WERI-Rb-1 (cell line): ENCODE data around the gene EXTL1.

Experiments used
- DNase-seq: peaks from one replicate; pipeline ENCODE4 v3.0.0-alpha.2; 2020
- H3K27ac ChIP-seq: fragments of 250-450 bp; sonication (Bioruptor Pico); 2 replicates; pipeline ENCODE4 v1.5.1; 2020; ENCODE audit warnings: mild to moderate bottlenecking, moderate library complexity
- H3K27me3 ChIP-seq: fragments of 250-450 bp; sonication (Bioruptor Pico); 2 replicates; pipeline ENCODE4 v1.5.1; 2021; ENCODE audit warnings: mild to moderate bottlenecking, low read depth, moderate library complexity; ENCODE audit not compliant: insufficient read depth, severe bottlenecking
- H3K36me3 ChIP-seq: fragments of 250-450 bp; sonication (Bioruptor Pico); 2 replicates; pipeline ENCODE4 v1.5.1; 2020; ENCODE audit warnings: mild to moderate bottlenecking, moderate library complexity
- H3K4me3 ChIP-seq: 2 replicates; pipeline ENCODE4 v1.5.1; 2011; ENCODE audit warnings: low read depth, mild to moderate bottlenecking, control low read depth, low read length
- H3K9me3 ChIP-seq: fragments of 250-450 bp; sonication (Bioruptor Pico); 2 replicates; pipeline ENCODE4 v1.5.1; 2021; ENCODE audit warnings: mild to moderate bottlenecking, moderate library complexity; ENCODE audit not compliant: severe bottlenecking
- TF ChIP-seq, protein P1 (sequence below): IDR thresholded peaks from 2 replicates; pipeline ENCODE4 v1.5.1; 2011; ENCODE audit warnings: low read depth, mild to moderate bottlenecking, control low read depth, inconsistent platforms, low read length

EXTL1 gene

GRCh38 chr1:25990251-25990650, 31.3 kb upstream of the EXTL1 start:
- DNase-seq: peak; percentile 56
- peak overlapping the region; percentile 96 for H3K27ac ChIP-seq
- peaks cover 14% of the 10 kb centered on the region for H3K36me3 ChIP-seq
- H3K4me3 ChIP-seq: peak overlapping the region; percentile 6
- H3K27me3 ChIP-seq: no peaks in the 10 kb centered on the region
- TF ChIP-seq, protein P1, sequence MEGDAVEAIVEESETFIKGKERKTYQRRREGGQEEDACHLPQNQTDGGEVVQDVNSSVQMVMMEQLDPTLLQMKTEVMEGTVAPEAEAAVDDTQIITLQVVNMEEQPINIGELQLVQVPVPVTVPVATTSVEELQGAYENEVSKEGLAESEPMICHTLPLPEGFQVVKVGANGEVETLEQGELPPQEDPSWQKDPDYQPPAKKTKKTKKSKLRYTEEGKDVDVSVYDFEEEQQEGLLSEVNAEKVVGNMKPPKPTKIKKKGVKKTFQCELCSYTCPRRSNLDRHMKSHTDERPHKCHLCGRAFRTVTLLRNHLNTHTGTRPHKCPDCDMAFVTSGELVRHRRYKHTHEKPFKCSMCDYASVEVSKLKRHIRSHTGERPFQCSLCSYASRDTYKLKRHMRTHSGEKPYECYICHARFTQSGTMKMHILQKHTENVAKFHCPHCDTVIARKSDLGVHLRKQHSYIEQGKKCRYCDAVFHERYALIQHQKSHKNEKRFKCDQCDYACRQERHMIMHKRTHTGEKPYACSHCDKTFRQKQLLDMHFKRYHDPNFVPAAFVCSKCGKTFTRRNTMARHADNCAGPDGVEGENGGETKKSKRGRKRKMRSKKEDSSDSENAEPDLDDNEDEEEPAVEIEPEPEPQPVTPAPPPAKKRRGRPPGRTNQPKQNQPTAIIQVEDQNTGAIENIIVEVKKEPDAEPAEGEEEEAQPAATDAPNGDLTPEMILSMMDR: no peak
- peaks cover 3% of the 10 kb centered on the region for H3K9me3 ChIP-seq

DNA sequence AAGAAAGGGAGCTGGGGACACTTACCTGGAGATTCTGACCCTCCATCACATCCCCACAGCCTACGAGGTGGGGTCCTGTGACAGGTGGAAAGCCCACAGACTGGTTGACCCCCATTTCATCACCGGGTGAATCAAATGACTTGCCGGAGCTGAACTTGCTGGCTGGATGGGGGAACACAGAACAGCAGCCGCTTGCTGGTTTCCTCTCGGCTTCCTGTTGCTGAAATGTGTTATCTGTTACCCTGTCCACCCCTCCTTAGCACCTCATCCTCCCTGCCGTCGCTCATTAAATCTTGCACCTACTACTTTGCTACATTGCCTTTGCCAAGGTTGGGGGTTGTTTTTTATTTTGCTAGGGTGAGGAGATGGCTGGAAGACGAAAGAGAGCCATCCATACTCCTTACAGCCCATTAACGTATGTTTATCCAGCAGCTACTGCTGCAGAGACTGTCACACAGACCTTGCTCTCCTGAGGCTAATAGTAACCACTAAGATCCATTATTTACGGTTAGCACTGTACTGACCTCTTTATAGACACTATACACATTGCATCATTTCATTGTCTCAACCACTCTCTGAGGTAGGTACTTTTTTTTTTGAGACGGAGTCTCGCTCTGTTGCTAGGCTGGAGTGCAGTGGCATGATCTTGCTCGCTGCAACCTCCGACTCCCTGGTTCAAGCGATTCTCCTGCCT, 30.7 kb upstream of the EXTL1 start:
- Histone ChIP-seq H3K9me3 (peaks cover under 1% of the 10 kb centered on the region), H3K36me3 (peaks cover 8% of the 10 kb centered on the region), H3K27me3 (no peaks in the 10 kb centered on the region), H3K4me3 (peak overlapping the region; percentile 6), H3K27ac (peak overlapping the region; percentile 96)
- TF ChIP-seq, protein P1: no peak
- DNase-seq: no peak

GRCh38 chr1:25991937-25992688, 29.5 kb upstream of the EXTL1 start:
- no peaks in the 10 kb centered on the region for H3K36me3 ChIP-seq
- no peaks in the 10 kb centered on the region for H3K27me3 ChIP-seq
- TF ChIP-seq, protein P1: no peak
- no peak overlapping the region; the same call in 1 of the 2 replicates for H3K27ac ChIP-seq
- DNase-seq: no peak
- H3K9me3 ChIP-seq: no peaks in the 10 kb centered on the region
- H3K4me3 ChIP-seq: no peak overlapping the region

GRCh38 chr1:25992689-25993171, 28.8 kb upstream of the EXTL1 start:
- Histone ChIP-seq H3K27ac (peak overlapping the region; percentile 70), H3K4me3 (no peak overlapping the region), H3K27me3 (no peaks in the 10 kb centered on the region), H3K9me3 (no peaks in the 10 kb centered on the region), H3K36me3 (no peaks in the 10 kb centered on the region)
- DNase-seq: no peak
- TF ChIP-seq, protein P1: no peak

DNA sequence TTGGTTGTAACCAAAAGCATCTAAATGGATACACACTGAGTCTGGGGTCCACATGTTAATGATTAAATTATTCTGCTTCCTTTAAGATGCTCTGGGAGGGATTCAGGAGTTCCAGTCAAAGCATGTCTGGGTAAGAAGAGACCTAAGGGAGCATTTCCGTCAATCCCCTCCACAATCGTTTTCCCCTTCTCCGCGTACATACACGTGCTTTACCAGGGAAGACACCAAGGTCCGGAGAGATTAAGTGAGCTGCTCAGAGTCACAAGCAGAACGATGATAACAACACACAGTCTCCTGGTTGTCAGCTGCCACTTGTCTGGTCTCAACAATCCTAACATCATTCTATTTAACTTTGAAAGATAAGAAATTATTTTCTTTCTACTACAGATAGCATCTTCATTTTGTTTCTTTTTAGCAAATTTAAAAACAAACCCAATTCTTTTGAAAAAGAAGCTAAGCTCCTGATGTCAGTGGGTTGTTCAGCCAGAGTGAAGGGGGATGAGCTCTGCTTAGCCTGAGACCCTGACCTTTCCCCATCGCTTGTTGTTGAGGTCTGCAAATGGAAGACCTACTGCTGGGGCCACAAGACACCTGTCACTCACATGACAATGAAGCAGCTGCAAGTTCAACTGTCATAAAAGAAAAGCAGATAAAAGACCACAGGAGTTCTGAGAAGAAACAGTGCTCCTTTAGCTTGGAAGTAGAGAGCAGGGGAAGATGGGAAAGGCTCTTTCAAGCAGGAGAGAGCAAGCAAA, 28.2 kb upstream of the EXTL1 start:
- Histone ChIP-seq H3K36me3 (no peaks in the 10 kb centered on the region), H3K4me3 (no peak overlapping the region), H3K27ac (peak overlapping the region; percentile 70), H3K27me3 (no peaks in the 10 kb centered on the region), H3K9me3 (no peaks in the 10 kb centered on the region)
- no peak for DNase-seq
- TF ChIP-seq, protein P1: no peak
